Stimulated activated CD8-positive, alpha-beta memory T cell treated with anti-CD3 and anti-CD28 coated beads, Interleukin-15, amount 100 ng/mL, for 24 hours (primary cell): Measurements from ENCODE around the gene MYH7.

ENCODE experiments used
- DNase-seq: peaks from one replicate; pipeline ENCODE4 v3.0.0-alpha.2; 2020; ENCODE audit warnings: low read depth

The MYH7 gene

GRCh38 chr14:23366426-23366921 lies 69.0 kb downstream of the MYH7 start:
- no peak for DNase-seq

GRCh38 chr14:23365732-23366425 lies 69.6 kb downstream of the MYH7 start:
- no peak for DNase-seq

DNA sequence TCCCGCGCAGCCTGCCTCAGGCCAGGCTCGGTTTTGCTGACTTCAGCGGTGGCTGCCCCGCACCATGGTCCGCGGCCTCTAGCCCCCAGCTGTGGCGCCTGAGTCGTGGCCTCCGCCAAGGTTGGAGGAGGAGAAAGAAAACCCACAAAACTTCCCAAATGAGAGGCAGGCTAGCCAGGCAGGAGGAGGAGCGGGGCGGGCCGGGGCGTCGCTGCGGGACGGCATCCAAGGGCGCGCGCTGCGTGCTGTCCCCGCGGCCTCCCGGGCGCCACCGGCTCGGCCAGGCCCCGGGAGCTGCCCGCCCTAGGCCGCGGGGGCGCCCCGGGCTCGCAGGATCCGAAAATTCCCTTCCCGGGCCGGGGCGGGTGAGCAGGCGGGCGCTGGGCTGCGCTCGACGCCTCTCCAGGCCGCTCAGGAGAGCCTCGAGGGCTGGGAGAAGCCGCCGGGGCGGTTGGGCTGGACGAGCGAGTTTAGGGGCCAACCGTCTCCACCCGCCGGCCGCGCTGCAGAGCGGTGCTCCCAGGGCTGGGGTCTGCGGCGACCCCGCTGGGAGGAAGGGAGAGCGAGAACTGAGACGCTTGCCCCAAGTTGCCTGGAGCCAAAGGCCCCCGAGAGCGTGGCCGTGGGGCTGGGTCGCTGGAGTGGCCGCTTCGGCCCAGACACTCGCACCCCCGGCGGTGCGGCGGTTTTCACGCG lies 70.3 kb downstream of the MYH7 start, which contains the start of gene EFS:
Gene EFS, minus strand, starts transcription at position 137 of the 696 bp plus-strand sequence. CDS start 147 bp downstream, outside the sequence.
- DNase-seq: no peak

DNA sequence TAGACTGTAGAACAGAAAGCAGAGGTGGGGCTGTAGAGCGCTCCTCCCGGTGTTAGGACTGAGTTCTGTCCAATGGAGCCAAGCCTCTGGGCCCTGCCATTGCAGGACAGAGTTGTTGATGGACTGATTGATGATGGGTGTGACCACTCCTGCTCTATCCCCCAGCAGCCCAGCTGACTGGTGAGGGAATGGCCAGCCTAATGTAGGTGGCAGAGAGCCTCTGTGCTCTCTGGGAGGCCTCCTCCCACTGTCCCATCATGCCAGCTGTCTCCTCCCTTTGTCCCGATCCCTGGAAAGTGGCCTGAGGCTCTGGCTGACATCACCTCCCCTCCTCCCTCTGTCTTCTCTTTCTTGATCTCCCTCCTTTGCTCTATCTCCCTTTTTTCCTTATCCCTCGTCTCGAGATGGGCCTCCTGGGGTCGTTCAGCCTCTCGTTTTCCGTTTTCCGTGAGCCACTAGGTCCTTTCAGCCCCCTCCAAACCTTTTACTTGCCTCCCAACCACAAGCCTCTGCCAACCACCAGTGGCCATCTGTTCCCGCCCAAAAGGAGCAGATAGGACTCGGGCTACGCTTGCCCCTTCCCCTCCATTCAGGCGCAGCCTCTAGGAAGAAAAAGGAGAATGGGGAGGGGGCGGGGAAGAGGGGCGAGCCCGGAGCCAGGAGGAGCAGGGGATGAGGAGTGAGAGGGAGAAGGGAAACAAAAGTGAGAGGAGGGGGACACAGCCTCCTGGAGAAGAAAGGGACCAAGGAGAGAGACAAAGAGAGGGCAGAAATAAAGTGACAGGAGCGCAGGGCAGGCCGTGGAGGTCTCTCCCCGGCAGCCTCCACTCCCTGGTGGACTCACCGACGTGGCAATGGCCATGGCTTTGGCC lies 71.1 kb downstream of the MYH7 start:
- no peak for DNase-seq
